CD14-positive monocyte (primary cell): ENCODE measurements around the gene DNAH3. TPM values are rescaled to one million over a fixed set of nuclear protein-coding genes. Genes with fewer than 3 reads are reported as not detected.

Experiments
- DNase-seq, 3 donors: peaks; one replicate each; pipeline ENCODE4 v3.0.0-alpha.2; 2011 to 2022
- H2AFZ ChIP-seq: 2 replicates; pipeline ENCODE4 v1.6.0; 2012; ENCODE audit warnings: mild to moderate bottlenecking, low read depth, low read length, inconsistent platforms; ENCODE audit not compliant: insufficient read depth, poor library complexity, severe bottlenecking
- H3K27ac ChIP-seq, 2 donors: 1 replicate in 1 of 2; 2 replicates in 1 of 2; pipeline ENCODE4 v1.5.1; 2012 to 2013; ENCODE audit warnings: low read length in 2 of 2, control low read depth in 1 of 2, inconsistent platforms in 1 of 2, low read depth in 1 of 2, mild to moderate bottlenecking in 1 of 2
- H3K27me3 ChIP-seq, 2 donors: one replicate each; pipeline versions ENCODE4 v1.6.0 to v1.6.1; 2011 to 2013; ENCODE audit warnings: low read length in 2 of 2; ENCODE audit not compliant: control insufficient read depth in 2 of 2, insufficient read depth in 2 of 2
- H3K36me3 ChIP-seq, 2 donors: replicated peaks in 1 of 2; 1 replicate in 1 of 2; 2 replicates in 1 of 2; pipeline versions ENCODE4 v1.5.1 to v1.6.1; 2012 to 2013; ENCODE audit warnings: low read length in 2 of 2, control low read depth in 1 of 2, inconsistent platforms in 1 of 2, mild to moderate bottlenecking in 1 of 2; ENCODE audit not compliant: insufficient read depth in 2 of 2, control insufficient read depth in 1 of 2
- H3K4me1 ChIP-seq, 2 donors: 1 replicate in 1 of 2; 2 replicates in 1 of 2; pipeline versions ENCODE4 v1.5.1 to v1.6.1; 2012 to 2013; ENCODE audit warnings: low read length in 2 of 2, control low read depth in 1 of 2, inconsistent platforms in 1 of 2, mild to moderate bottlenecking in 1 of 2, moderate library complexity in 1 of 2; ENCODE audit not compliant: insufficient read depth in 2 of 2, control insufficient read depth in 1 of 2
- H3K4me2 ChIP-seq: replicated peaks from 2 replicates; pipeline ENCODE3; 2012; ENCODE audit warnings: low read length, moderate library complexity, mild to moderate bottlenecking; ENCODE audit not compliant: poor library complexity, severe bottlenecking; ENCODE audit errors: extremely low read depth
- H3K4me3 ChIP-seq, 3 experiments: fragments of 200-600 bp in 1 of 3; sonication (generic) in 1 of 3; replicated peaks in 1 of 3; 1 replicate in 2 of 3; 2 replicates in 1 of 3; pipeline ENCODE4 v1.5.1; 2011 to 2013; ENCODE audit warnings: low read length in 3 of 3, mild to moderate bottlenecking in 3 of 3, control low read depth in 2 of 3, low read depth in 2 of 3, inconsistent platforms in 1 of 3, moderate library complexity in 1 of 3
- H3K79me2 ChIP-seq: 2 replicates; pipeline ENCODE4 v1.6.0; 2012; ENCODE audit warnings: mild to moderate bottlenecking, control low read depth, inconsistent platforms, low read length, moderate library complexity; ENCODE audit not compliant: insufficient read depth
- H3K9ac ChIP-seq: 2 replicates; pipeline ENCODE4 v1.6.0; 2017; ENCODE audit warnings: low read length, mild to moderate bottlenecking; ENCODE audit not compliant: insufficient read depth, poor library complexity, severe bottlenecking
- H3K9me3 ChIP-seq, 2 donors: replicated peaks in 1 of 2; 1 replicate in 1 of 2; 2 replicates in 1 of 2; pipeline versions ENCODE4 v1.5.1 to v1.6.1; 2012 to 2013; ENCODE audit warnings: low read length in 2 of 2, control low read depth in 1 of 2; ENCODE audit not compliant: control insufficient read depth in 1 of 2, insufficient read depth in 1 of 2
- H4K20me1 ChIP-seq: 2 replicates; pipeline ENCODE4 v1.6.0; 2012; ENCODE audit warnings: mild to moderate bottlenecking, low read length, control low read depth, moderate library complexity; ENCODE audit not compliant: insufficient read depth
- H3K27ac Mint-ChIP-seq, 7 donors: one replicate each; pipeline ENCODE4 v1.8.0; 2020; ENCODE audit warnings: mild to moderate bottlenecking in 7 of 7, mixed read lengths in 7 of 7, moderate library complexity in 6 of 7, inconsistent platforms in 2 of 7
- H3K27me3 Mint-ChIP-seq, 3 donors: one replicate each; pipeline ENCODE4 v1.8.0; 2021 to 2022; ENCODE audit warnings: low read depth in 3 of 3, mild to moderate bottlenecking in 3 of 3, mixed read lengths in 3 of 3, moderate library complexity in 3 of 3, inconsistent platforms in 1 of 3
- H3K36me3 Mint-ChIP-seq, 2 donors: one replicate each; pipeline ENCODE4 v1.8.0; 2020; ENCODE audit warnings: mixed read lengths in 2 of 2, inconsistent platforms in 1 of 2, mild to moderate bottlenecking in 1 of 2
- H3K4me1 Mint-ChIP-seq: one replicate; pipeline ENCODE4 v1.8.0; 2020; ENCODE audit warnings: mild to moderate bottlenecking, mixed read lengths
- H3K4me3 Mint-ChIP-seq, 2 donors: one replicate each; pipeline ENCODE4 v1.8.0; 2020; ENCODE audit warnings: mild to moderate bottlenecking in 2 of 2, mixed read lengths in 2 of 2, moderate library complexity in 1 of 2
- H3K9me3 Mint-ChIP-seq, 7 donors: one replicate each; pipeline ENCODE4 v1.8.0; 2020 to 2022; ENCODE audit warnings: mixed read lengths in 7 of 7, mild to moderate bottlenecking in 6 of 7, moderate library complexity in 6 of 7, inconsistent platforms in 2 of 7
- WGBS: methylation state at CpG from one replicate; pipeline ENCODE4 v1.1.5; 2013; ENCODE audit warnings: missing lambda C conversion rate; ENCODE audit not compliant: insufficient coverage; 5-methylcytosine and 5-hydroxymethylcytosine counted together
- intact Hi-C, 2 donors: fragments of 100-400 bp; cut with micrococcal nuclease; formaldehyde crosslinking; loops; one replicate each; pipeline versions ENCODE4 v1.15.0 to v1.15.1; 2023
- polyA plus RNA-seq, 3 donors: library from polyadenylated mRNA; depleted of rRNA in 1 of 3; unstranded in 2 of 3; stranded (reverse) in 1 of 3; fragments of 300-500 nt in 2 of 3; fragments of >200 nt in 1 of 3; fragmentation: Illumina TruSeq in 2 of 3; gene quantifications; 1 replicate in 2 of 3; 2 replicates in 1 of 3; pipeline ENCODE4 v1.2.3, GENCODE V29; 2012 to 2021
- TF ChIP-seq, protein P1 (sequence below): fragments of 200-600 bp; IDR thresholded peaks from one replicate; pipeline ENCODE4 v1.8.0; 2022; ENCODE audit warnings: antibody characterized with exemption, mild to moderate bottlenecking

The DNAH3 gene
- polyA plus RNA-seq, 3 donors = not detected

DNA sequence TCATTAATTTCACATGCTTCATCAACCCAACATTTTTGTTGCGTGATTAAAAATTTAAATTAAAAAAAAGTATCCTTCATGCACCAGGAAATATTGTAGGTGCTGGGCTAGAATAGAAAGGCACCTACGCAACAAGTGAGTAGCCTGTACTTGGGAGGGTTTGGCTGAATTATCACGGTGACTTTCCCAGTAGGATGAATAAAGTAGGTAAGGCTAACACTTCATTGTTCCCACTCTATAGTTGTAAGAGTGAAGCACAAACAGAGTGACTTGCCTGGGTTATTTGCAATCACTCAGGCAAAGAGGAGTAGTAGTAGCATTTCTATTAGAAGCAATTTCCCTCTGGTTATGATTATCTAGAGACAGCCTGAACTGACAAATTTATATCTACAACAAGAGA, 62.5 kb downstream of the DNAH3 start:
- Histone ChIP-seq H3K9ac (no peak overlapping the region), H3K4me2 (no peak overlapping the region), H3K27ac (no peak overlapping the region), H3K27me3 (no peaks in the 10 kb centered on the region), H2AFZ (no peak overlapping the region), H3K4me1 (no peaks in the 10 kb centered on the region), H4K20me1 (no peaks in the 10 kb centered on the region), H3K79me2 (no peaks in the 10 kb centered on the region), H3K9me3 (no peaks in the 10 kb centered on the region), H3K36me3 (no peaks in the 10 kb centered on the region), H3K4me3 (no peak overlapping the region)
- Mint-ChIP-seq H3K36me3 (no peaks in the 10 kb centered on the region), H3K27me3 (peaks cover 2 to 5% (median 2%) of the 10 kb centered on the region in 3 donors), H3K27ac (no peak overlapping the region), H3K4me1 (no peaks in the 10 kb centered on the region), H3K4me3 (no peak overlapping the region), H3K9me3 (peaks cover 0 to 2% (median 0%) of the 10 kb centered on the region in 7 donors)
- no CpG with 5 or more reads among the region's 3 CpGs for WGBS
- intact Hi-C loops = no loop called here
- DNase-seq = no peak
- TF ChIP-seq, protein P1, sequence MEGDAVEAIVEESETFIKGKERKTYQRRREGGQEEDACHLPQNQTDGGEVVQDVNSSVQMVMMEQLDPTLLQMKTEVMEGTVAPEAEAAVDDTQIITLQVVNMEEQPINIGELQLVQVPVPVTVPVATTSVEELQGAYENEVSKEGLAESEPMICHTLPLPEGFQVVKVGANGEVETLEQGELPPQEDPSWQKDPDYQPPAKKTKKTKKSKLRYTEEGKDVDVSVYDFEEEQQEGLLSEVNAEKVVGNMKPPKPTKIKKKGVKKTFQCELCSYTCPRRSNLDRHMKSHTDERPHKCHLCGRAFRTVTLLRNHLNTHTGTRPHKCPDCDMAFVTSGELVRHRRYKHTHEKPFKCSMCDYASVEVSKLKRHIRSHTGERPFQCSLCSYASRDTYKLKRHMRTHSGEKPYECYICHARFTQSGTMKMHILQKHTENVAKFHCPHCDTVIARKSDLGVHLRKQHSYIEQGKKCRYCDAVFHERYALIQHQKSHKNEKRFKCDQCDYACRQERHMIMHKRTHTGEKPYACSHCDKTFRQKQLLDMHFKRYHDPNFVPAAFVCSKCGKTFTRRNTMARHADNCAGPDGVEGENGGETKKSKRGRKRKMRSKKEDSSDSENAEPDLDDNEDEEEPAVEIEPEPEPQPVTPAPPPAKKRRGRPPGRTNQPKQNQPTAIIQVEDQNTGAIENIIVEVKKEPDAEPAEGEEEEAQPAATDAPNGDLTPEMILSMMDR = no peak

DNA sequence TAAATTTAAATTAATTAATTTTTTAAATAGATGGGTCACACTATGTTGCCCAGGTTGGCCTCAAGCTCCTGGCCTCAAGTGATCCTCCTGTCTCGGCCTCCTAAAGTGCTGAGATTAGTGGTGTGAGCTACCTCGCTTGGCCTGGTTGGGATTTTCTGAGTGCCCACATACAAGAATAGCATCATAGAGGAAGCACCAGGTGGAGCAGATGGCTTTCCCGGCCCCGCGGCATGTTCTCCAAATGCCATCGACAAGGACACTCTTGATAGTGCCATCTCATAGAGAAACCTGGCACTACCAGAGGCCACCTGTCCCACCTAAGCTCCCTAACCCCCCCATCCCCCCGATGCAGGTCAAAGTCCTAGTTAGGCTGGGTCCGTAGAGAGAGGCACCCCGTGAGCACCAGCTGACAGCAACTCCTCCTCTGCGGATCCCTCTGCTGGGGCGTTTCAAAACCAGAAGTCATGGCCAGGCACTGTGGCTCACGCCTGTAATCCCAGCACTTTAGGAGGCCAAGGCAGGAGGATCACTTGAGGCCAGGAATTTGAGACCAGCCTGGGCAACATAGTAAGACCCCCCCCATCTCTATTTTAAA, 65.9 kb downstream of the DNAH3 start:
- no peaks in the 10 kb centered on the region for H3K9me3 Mint-ChIP-seq
- intact Hi-C loops = loop anchor here in 1 of 2 donors (2.0 to 5.0 kb wide), 2 partner anchors 234 to 282 kb away; no protein-coding TSS in a partner anchor
- no peaks in the 10 kb centered on the region for H3K27me3 ChIP-seq
- H3K27ac Mint-ChIP-seq = no peak overlapping the region
- no peak overlapping the region for H3K9ac ChIP-seq
- TF ChIP-seq, protein P1 = no peak
- H3K79me2 ChIP-seq = no peaks in the 10 kb centered on the region
- no peak for DNase-seq
- peaks cover 0 to 3% (median 3%) of the 10 kb centered on the region in 3 donors for H3K27me3 Mint-ChIP-seq
- H3K36me3 Mint-ChIP-seq = no peaks in the 10 kb centered on the region
- no peak overlapping the region for H3K27ac ChIP-seq
- H2AFZ ChIP-seq = no peak overlapping the region
- H3K4me2 ChIP-seq = no peak overlapping the region
- H3K4me3 Mint-ChIP-seq = no peak overlapping the region
- 98% methylated on average over 12 of the region's 12 CpGs for WGBS
- no peaks in the 10 kb centered on the region for H4K20me1 ChIP-seq
- no peaks in the 10 kb centered on the region for H3K4me1 ChIP-seq
- no peaks in the 10 kb centered on the region for H3K4me1 Mint-ChIP-seq
- no peaks in the 10 kb centered on the region for H3K9me3 ChIP-seq
- H3K4me3 ChIP-seq = no peak overlapping the region
- H3K36me3 ChIP-seq = no peaks in the 10 kb centered on the region
